Panc1 (cell line): ENCODE data around the gene TBC1D24. TPM values are rescaled to one million over a fixed set of nuclear protein-coding genes. Genes with fewer than 3 reads are reported as not detected.
"Not testable (repeated sequence)": the region's sequence is repeated elsewhere in the genome, so short reads cannot be mapped to it uniquely, and the experiment has no call there.

ENCODE experiments used
- ATAC-seq: fragments of 200-7000 bp; cut with Tn5 transposase; 2 replicates; pipeline ENCODE4 v1.9.1; 2020; ENCODE audit warnings: mild to moderate bottlenecking, moderate library complexity
- BruUV-seq: library from RNA; stranded (reverse); fragments of 400-500 nt; replicated peaks from 2 replicates; lab custom pipeline; 2021; lab: Mats Ljungman, UMichigan
- CTCF ChIA-PET: fragments of 300-600 bp; sonication (Branson Sonifier 250); formaldehyde crosslinking; loops from one replicate; lab custom pipeline; 2022; ENCODE audit warnings: antibody characterized with exemption; lab: Charles Lee
- POLR2A ChIA-PET: fragments of 300-600 bp; sonication (Branson Sonifier 250); formaldehyde crosslinking; loops from one replicate; lab custom pipeline; 2022; ENCODE audit warnings: antibody characterized with exemption; lab: Charles Lee
- DNase-seq: peaks from one replicate; pipeline ENCODE4 v3.0.0-alpha.2; 2010; ENCODE audit warnings: low read depth, low spot score
- H3K27ac ChIP-seq: 2 replicates; pipeline ENCODE4 v1.5.1; 2011; ENCODE audit warnings: mild to moderate bottlenecking, low read length, inconsistent platforms
- H3K27me3 ChIP-seq: fragments of 200-500 bp; sonication (Bioruptor generic); 2 replicates; pipeline ENCODE4 v1.6.0; 2014; ENCODE audit warnings: low read length, inconsistent platforms; ENCODE audit not compliant: control insufficient read depth, insufficient read depth
- H3K36me3 ChIP-seq: fragments of 200-500 bp; sonication (Bioruptor generic); 2 replicates; pipeline ENCODE4 v1.5.1; 2014; ENCODE audit warnings: inconsistent platforms, mild to moderate bottlenecking, low read length, moderate library complexity; ENCODE audit not compliant: control insufficient read depth, insufficient read depth
- H3K4me1 ChIP-seq: 2 replicates; pipeline ENCODE4 v1.5.1; 2011; ENCODE audit warnings: inconsistent platforms, mild to moderate bottlenecking, low read length, moderate library complexity; ENCODE audit not compliant: control insufficient read depth, insufficient read depth
- H3K4me3 ChIP-seq, 2 experiments: 2 replicates each; pipeline ENCODE4 v1.5.1; 2011 to 2012; ENCODE audit warnings: low read depth in 2 of 2, low read length in 2 of 2, mild to moderate bottlenecking in 2 of 2, inconsistent platforms in 1 of 2, moderate library complexity in 1 of 2
- H3K9me3 ChIP-seq: fragments of 200-500 bp; sonication (Bioruptor generic); 2 replicates; pipeline ENCODE4 v1.5.1; 2014; ENCODE audit warnings: low read depth, mild to moderate bottlenecking, inconsistent platforms, low read length, moderate library complexity; ENCODE audit not compliant: control insufficient read depth, insufficient read depth
- in situ Hi-C: cut with HindIII; loops from 2 replicates; pipeline ENCODE4 v1.10.0; 2016; ENCODE audit warnings: low sequenced_read_pairs, low pct_unique_long_range_greater_than_20kb
- intact Hi-C: fragments of 100-400 bp; cut with micrococcal nuclease; formaldehyde crosslinking; loops from one replicate; pipeline ENCODE4 v1.10.0; 2022; ENCODE audit not compliant: unreplicated experiment
- total RNA-seq: library from RNA; stranded (reverse); gene quantifications from one replicate; pipeline ENCODE4 v1.2.1, GENCODE V29; 2021; ENCODE audit not compliant: unreplicated experiment

TBC1D24 gene
- total RNA-seq, 1 experiment from 2014 or later = 26.7 TPM

GRCh38 chr16:2540912-2541311 lies 66.0 kb downstream of the TBC1D24 start:
- H3K4me3 ChIP-seq, H3K4me1 ChIP-seq, BruUV-seq, H3K27me3 ChIP-seq, H3K36me3 ChIP-seq, in situ Hi-C loops, DNase-seq, H3K27ac ChIP-seq, intact Hi-C loops, ATAC-seq, H3K9me3 ChIP-seq, POLR2A ChIA-PET, CTCF ChIA-PET: not testable (repeated sequence)

DNA sequence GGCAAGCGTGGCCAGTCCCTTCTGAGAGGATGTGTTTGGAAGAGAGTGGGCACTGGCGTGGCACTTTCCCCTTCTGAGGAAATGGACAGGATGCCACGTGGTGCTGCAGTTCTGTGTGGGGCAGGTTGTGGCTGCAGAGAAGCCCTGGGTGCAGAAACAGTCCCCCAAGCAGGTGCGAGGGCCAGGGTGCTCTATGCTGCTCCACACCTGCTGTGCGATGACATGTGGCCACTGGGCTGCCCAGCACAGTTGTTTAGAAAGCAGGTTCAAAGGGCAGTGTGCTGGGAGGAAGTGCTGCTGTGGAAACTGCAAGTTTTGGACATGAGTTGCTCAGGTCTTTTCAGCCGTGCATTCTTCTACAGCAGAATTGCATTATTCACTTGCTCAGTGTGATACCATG lies 66.5 kb downstream of the TBC1D24 start:
- H3K4me3 ChIP-seq, H3K9me3 ChIP-seq, BruUV-seq, H3K27ac ChIP-seq, DNase-seq, intact Hi-C loops, H3K36me3 ChIP-seq, ATAC-seq, POLR2A ChIA-PET, in situ Hi-C loops, H3K4me1 ChIP-seq, H3K27me3 ChIP-seq, CTCF ChIA-PET: not testable (repeated sequence)

GRCh38 chr16:2543771-2544170 lies 68.8 kb downstream of the TBC1D24 start:
- BruUV-seq, H3K4me1 ChIP-seq, ATAC-seq, H3K4me3 ChIP-seq, CTCF ChIA-PET, DNase-seq, in situ Hi-C loops, intact Hi-C loops, H3K27me3 ChIP-seq, H3K27ac ChIP-seq, H3K9me3 ChIP-seq, H3K36me3 ChIP-seq, POLR2A ChIA-PET: not testable (repeated sequence)

DNA sequence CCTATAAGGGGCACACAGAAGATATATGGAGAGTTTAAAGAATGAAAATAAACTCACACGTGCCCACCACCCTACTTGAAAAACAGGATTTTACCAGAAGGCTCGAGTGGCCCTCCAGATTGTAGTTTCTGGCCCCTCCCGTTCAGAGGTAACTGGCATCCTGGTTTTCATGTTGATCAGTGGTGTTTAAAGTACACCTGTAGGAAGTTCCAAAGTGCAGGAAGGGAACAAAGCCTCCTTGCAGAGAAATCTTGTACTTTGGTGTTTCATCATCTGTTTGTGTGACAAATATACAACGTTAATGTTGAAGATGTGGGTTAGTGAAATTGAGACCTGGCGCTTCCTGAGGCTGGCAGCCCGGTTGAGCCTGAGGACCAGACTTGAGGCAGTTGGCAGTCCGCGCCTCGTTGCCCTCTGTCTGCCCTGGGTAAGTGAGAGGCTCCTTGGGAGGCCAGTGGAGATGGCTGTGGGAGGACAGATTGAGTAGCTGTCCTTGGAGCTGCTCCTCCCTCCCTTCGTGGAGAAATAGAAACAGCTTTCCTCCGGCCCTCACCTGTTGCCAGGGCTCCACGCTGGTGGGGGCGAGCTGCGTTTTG lies 75.5 kb downstream of the TBC1D24 start:
- BruUV-seq = TSS peak; percentile 80
- in situ Hi-C loops, H3K9me3 ChIP-seq, H3K27ac ChIP-seq, H3K4me1 ChIP-seq, intact Hi-C loops, H3K4me3 ChIP-seq, ATAC-seq, POLR2A ChIA-PET, H3K27me3 ChIP-seq, CTCF ChIA-PET, DNase-seq, H3K36me3 ChIP-seq: not testable (repeated sequence)

- H3K9me3 ChIP-seq, intact Hi-C loops, ATAC-seq, BruUV-seq, POLR2A ChIA-PET, H3K4me1 ChIP-seq, DNase-seq, H3K4me3 ChIP-seq, H3K36me3 ChIP-seq, H3K27ac ChIP-seq, in situ Hi-C loops, H3K27me3 ChIP-seq: not testable (repeated sequence)
- CTCF ChIA-PET = interaction anchor here (0.7 kb wide), 1 partner anchor 280 kb away, joined by 7 read pairs; no protein-coding TSS in a partner anchor
These were observed 76.5 kb downstream of the TBC1D24 start for GRCh38 chr16:2551420-2551889.

- ATAC-seq = peak; percentile 55; the same call in 1 of the 2 replicates
- H3K9me3 ChIP-seq, H3K27me3 ChIP-seq, in situ Hi-C loops, intact Hi-C loops, H3K4me1 ChIP-seq, CTCF ChIA-PET, DNase-seq, H3K27ac ChIP-seq, POLR2A ChIA-PET, H3K36me3 ChIP-seq, H3K4me3 ChIP-seq: not testable (repeated sequence)
- TSS peak; percentile 73 for BruUV-seq
These were observed 79.9 kb downstream of the TBC1D24 start for GRCh38 chr16:2554709-2555425.
